ENCODE data around the gene UBE2D3.
"Not testable (repeated sequence)": the region's sequence is repeated elsewhere in the genome, so short reads cannot be mapped to it uniquely, and the experiment has no call there.

The UBE2D3 gene

DNA sequence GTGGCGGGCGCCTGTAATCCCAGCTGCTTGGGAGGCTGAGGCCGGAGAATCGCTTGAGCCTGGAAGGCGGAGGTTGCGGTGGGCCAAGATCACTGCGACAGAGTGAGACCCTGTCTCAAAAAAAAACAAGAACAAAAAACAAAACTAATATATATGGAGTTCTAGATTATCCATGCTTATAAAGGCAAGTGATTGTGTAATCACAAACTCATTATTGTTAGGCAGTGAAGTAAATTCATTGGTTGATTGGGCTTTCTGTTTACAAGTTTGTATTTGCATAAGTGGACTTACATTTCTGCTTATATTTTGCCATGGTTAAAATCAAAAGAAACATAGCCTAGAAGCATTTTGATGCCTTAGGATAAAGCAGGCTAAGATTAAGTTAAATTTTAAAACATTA, 2.5 kb upstream of the UBE2D3 start:
- no peak for DNase-seq (ENCODE audit: low read depth in 2 of 2)

DNA sequence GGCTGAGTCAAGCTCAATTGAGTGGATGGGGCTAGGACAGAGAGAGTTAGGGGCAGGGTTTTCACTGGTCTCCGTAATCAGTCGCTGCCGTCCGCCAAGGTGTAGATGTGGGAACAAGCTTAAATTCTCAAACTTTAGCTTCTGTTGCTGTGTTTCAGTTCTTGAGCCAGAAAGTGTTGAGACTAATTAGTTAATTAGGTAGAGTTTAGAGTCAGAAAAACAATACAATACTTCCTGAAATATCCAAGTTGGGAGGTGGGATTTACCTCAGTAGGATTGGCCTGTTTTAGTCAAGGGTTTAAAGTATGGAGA, 1.1 kb upstream of the UBE2D3 start:
- no peak for DNase-seq (ENCODE audit: low read depth in 2 of 2)

DNA sequence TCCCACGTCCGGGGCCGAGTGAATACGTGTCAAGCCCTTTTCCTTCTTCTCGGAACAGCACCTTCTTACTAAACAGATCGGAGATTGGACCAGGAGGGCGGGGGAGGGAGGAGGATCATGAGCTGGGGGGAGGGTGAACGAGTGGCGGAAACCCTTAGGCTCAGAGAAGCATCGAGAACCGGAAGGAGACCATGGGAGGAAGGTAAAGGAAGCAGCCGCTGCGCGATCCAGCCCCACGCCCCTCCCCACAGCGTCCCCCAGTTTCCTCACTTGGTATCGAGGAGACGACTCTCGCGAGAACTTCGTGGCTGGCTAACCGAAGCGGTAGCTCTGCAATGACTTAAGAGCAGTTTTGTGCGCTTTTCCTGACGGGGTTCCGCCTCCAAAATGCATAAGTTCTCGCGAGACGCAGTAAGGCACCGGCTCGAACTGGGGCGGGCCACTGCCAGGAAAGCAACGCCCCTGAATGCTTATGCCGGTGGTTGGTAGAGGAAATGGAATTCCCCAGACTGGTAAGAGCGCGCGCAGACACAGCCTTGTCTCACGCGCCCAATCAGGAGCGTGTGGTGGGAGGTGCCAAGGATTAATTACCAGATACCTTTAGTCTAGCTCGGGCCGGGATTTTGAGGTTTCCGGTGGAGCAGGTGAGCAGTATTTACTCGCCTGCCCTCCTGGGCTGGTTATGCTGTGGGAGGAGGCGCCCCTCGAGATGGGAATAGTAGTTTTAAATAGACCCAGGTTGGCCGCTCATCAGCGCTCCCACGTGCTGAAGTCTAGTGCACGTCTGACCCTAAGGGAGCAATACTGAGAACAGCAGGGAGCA, 534 bp upstream of the UBE2D3 start:
- DNase-seq (ENCODE audit: low read depth in 2 of 2): peak; percentile 96 to 99

DNA sequence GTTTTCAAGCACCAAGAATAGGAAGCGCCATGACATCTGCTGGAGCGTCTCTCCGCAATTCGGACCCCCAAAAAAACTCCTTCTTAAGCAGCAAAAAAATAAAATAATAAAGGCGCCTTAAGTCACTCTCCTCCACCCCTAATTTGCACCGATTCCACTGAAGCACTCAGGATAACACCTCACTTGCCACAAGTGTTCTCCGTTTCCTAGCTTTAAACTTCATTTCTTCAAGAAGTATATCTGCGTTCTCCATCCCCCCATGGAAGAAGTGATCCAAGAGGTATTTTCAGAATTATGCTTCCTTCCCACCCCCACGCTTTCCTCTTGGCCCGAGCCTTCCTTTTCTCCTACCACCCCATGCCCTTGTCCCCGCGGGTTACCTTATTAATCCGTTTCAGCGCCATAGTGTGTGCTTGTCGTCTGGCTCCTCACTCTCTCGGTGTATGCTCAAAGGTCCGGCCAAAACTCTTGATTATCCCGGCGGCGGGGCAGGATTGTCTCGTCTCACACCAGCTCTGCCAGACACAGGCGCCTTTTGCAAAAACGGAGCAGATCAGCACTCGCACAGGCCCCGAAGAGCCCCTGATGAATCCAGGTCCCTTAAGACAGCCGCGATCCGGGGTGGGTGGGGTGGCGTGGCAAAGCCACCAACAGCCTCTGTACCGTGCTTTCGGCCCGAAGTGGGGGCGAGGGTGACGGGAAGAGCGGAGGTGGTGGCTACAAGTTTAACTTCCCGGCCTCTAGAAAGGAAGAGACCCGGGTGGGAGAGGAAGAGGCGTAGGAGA, 1.1 kb downstream of the UBE2D3 start:
- DNase-seq (ENCODE audit: low read depth in 2 of 2): no peak

DNA sequence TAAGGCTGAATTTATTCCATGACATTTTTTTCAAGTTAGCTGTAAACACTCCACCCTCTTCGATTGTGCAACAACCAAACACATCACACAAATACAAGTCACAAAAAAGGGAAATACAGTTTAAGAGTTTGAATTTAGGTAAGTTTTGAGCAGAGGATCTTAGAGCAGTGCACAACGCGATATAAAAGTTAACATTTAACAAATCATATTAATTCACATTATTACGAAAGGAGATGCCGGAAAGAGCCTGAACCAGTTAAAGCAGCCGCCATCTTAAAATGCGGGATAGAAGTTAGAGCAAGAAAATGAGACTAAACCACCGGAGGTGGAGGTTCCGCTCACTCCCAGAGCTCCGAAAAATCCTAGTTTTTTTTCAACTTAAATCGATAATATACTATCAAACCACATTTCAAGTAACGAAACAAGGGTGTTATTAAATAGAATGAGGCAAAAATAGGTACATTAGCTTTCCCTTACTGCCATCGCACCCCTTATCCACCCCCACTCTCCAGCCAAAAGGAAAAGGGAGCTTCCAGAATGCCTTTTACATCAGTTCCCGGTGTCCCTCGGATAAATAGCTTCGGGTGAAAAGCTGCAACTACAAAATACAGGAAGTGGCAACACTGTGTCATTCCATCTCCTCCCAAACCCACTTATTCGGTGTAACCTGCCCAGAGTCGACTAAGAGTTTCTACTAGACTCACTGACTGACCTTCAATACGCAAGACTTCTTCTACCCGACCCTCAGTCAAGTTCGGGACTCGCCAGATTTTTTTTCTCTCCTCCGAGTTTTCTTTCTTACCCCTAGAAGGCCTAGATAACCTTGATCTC, 1.9 kb downstream of the UBE2D3 start:
- DNase-seq (ENCODE audit: low read depth in 2 of 2): peak in 1 of 2 donors; percentile 26

DNA sequence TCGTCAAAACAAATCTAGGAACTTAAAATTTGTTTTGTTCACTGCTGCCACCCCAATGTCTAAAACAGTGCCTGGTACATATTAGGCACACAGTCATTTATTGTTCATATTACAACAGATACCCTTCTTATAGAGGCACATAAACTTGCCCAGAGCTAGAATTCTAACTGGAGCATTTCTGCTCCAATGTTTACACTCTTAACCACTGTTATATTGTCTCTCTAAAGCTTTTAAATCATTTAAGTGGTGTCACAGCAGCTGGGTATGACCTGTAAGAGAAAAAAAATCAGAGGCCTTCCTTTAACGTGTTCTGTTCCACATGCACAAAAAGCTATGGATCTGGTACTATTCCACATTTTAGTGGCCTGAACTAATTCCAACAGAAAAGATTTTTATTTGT, 3.0 kb downstream of the UBE2D3 start:
- DNase-seq (ENCODE audit: low read depth in 2 of 2): no peak

DNA sequence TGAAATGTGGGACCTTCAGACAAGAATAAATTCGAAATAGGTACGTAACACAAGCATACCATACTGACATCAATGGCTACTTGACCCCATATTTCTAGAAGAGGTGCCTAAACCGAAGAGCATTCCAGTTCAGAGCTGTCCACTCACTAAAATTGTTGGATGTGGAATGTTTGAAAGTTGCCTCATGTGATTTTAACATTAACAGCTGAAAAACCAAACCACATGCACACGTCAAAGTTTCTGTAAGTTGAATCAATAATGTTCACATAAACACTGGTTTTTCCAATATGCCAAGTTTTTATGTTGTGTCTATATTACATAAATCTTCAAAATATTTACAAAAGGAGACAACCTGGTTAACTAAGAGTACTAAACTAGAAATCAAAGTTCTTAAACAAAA, 3.5 kb downstream of the UBE2D3 start:
- DNase-seq (ENCODE audit: low read depth in 2 of 2): no peak

DNA sequence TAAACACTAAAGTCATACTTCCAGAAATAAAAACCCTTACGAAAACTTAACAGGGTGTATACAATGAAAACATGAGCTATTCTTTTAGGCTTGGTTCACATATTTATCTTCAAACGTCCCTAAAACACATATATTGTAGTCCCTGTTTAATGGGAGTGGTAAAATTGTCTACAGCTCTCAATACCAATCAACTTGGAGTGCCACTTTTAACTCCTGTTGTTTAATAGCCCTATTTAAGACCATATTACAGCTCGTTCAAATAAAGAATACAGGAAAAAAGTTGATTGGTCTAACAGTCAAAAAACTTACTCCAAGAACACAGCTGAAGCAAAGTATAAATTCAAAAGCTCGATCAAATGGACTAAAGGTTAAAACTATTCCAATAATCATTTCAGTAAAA, 3.9 kb downstream of the UBE2D3 start:
- no peak for DNase-seq (ENCODE audit: low read depth in 2 of 2)

DNA sequence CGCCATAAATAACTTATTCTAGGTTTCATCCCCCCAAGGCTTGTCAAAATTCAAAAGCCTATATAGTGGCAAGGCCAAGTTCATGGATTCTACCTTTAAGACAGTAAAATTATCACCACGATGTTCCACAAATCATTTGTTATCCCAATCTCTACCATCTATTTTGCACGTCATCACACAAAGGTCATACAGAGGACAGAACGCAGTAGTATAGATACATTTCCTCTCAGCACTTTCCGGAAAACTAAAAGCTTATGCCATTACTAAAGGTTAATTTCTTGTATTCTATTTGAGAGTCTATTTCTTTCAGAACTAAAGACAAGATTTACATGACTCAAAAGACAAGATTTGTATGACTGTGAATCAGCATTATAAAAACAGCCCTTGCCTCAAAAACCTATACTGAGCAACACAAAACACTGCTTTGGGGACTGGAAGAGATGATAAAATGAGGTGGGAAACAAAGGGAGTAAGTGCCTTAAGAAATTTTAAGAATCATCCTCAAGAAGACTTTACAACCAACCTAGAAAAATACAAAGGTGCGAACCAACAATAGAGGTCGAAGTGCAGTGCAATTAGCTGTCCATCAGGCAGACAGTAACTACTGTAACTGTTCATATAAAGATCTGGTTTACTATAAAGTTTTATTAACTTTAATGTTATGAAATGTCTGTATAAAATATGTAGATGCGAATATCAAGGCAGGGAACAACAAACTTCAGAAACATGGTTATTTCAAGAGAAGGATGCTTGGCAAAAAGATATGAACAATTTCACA, 7.6 kb downstream of the UBE2D3 start:
- no peak for DNase-seq (ENCODE audit: low read depth in 2 of 2)

DNA sequence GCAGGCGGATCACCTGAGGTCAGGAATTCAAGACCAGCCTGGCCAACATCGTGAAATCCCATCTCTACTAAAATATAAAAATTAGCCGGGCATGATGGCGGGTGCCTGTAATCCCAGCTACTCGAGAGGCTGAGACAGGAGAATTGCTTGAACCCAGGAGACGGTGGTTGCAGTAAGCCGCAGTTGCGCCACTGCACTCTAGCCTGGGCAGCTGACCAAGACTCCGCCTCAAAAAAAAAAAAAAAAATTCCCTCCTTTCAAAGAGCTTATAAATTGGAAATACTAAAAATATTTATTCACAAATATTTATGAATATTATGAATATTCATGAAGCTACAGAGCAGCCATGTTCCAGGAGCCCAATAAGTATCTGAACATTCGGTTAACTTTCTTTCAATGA, 8.3 kb downstream of the UBE2D3 start:
- DNase-seq (ENCODE audit: low read depth in 2 of 2): not testable (repeated sequence)

DNA sequence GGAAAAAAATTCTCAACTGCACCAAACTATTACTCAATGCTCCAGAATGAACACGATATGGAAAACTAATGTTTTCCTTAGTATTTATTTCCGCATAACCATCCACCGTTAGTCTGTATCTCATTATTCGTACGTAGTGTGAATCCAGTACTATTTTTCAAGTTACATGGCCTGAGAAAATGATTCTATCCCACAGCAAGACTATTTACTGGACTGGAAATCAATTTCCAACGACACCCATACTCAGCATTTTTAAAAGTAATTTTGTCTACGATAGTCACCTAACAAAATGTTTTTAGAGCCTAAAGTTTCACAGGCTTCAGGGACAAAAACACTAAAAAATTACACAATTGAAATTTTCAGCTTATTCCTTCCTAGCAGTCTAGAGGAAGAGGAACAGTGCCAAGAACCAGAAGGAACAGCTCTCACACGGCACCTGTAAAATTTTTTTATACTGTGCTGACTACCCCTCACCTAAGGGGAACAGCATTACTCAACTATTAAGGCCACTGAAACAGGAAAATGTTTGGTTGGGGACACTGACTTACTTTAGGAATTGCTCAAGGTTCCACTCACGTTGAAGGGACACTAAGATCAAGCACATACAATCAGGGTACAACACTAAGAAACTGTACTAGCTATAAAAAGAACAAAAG, 9.6 kb downstream of the UBE2D3 start:
- no peak for DNase-seq (ENCODE audit: low read depth in 2 of 2)

DNA sequence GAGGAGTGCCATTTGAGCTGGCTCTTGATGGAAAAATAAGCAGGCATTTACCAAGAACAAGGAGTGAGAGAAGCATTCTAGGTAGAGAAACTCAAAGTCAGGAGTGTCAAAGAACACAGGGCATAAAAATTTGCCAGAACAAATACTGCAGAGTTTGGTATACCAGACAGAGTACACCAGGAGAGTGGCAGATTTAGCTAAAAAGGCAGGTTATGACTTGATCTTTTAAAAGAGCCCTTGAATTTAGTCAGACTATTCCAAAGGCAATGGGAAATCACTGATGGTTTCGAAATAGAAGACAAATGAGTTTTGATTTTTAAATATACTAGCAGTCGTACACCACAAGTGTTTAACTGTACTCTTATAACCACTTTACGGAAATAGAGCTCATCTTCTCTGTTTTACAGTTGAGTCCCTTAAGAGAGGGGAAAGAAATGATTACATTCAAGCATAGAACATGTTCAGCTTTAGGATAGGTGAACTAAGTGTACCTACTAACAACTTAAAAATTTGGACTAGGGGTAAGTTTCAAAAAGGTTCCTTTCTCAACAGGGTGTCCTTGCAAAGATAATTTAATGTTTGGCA, 10.2 kb downstream of the UBE2D3 start:
- DNase-seq (ENCODE audit: low read depth in 2 of 2): no peak

DNA sequence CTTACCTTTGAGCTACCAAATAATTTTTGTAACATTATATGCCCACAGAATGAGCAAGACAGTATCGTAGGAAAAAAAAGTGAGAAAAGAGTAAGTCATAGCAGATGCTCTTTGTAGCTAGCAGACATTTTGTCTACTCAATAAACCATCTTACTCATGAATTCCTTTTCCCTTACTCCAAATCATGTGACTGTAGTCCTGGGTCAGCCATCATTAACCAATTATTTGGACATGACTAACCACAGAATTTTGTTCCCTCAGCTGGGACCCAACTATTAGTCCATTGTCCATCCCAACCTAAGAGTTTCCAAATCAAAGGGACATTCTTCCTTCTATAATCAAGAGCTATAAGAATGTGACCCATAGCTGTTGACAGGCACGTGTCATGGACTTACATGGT, 11.4 kb downstream of the UBE2D3 start:
- no peak for DNase-seq (ENCODE audit: low read depth in 2 of 2)

DNA sequence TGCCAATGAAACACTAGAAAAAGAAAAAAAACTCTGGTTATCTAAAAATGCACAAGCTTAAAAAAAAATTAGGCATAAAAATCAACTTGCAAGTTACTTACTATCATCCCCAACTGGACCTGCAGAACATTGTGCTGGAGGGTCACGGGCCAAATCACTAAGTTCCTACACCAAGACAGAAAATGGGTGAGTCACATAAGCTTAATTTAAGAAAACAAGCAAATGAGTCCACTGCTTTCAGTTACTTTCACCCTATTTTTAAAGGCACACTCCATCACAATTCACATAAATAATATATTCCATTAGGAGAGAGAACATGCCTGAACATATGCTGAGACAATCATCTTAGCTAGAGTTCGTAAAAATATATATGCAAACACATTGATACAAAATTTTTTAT, 17.7 kb downstream of the UBE2D3 start:
- DNase-seq (ENCODE audit: low read depth in 2 of 2): no peak

DNA sequence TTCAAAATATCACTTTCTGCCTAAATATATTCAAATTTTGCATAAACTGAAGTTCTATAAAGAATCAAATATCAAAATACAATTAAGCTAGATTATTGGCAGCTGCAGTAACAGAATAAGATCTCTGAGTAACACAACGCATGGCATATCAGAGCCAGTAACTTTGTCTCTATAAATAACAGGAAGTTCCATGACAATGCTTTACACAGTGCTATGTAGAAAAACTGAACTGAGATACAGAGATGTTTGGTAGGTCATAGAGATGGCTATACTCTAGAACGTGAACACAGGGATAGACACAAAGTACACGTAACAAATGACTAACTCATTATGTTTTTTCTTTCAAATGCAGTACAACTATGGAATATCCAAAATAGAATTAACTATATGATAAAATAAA, 18.2 kb downstream of the UBE2D3 start:
- no peak for DNase-seq (ENCODE audit: low read depth in 2 of 2)

DNA sequence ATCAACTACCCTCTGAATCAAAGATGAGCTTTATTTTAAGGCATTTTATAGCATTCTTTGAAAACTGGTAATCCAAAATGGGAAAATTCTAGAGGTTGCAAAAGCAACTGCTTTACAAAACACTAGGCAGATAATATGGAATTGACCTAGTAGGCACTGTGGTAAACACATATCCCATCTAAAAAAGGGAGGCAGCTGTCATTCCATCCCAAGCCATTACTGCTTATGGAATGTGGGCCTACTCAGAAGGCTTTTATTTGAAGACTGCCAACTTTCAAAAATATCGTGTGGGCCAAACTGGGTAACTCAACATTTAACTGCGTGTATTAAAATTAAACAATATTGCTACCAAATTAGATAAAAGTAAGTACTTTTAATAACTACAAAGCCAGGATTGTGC, 19.3 kb downstream of the UBE2D3 start:
- DNase-seq (ENCODE audit: low read depth in 2 of 2): no peak

DNA sequence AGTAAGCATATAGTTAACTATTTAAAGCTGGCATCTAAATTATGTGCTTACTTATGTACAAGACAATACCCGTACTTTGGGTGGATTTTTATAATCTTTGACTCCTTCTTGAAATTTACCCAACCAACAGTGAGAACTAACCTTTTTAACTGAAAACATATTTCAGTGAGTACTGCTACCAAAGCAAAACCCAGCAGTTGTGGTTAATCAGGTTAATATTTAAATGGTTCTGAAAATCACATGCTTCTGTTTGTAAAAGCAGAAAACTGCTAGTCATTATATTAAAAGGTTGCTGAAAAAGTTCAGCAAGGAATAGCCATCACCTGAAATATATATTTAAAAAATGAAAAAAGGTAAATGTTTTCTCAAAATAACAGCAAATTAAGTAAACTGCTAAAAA, 20.0 kb downstream of the UBE2D3 start:
- DNase-seq (ENCODE audit: low read depth in 2 of 2): no peak

DNA sequence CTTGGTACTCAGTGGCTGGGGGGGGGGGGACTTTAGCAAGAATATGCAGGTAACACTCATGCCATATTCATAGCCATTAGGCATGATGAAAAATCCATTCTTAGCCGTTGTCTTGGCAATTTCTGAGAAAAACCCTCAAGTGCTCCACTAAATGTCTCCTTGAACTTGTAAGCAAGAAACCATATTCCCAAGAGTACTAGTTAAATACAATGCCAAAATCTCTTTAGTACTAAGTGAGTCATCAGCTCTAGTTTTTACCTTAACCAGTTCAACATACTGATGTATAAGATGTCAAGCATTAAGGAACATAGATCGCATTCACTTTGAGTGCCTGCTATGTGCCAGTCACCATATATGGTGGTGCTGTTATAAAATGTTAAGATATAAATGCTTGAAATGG, 27.5 kb downstream of the UBE2D3 start:
- no peak for DNase-seq (ENCODE audit: low read depth in 2 of 2)

DNA sequence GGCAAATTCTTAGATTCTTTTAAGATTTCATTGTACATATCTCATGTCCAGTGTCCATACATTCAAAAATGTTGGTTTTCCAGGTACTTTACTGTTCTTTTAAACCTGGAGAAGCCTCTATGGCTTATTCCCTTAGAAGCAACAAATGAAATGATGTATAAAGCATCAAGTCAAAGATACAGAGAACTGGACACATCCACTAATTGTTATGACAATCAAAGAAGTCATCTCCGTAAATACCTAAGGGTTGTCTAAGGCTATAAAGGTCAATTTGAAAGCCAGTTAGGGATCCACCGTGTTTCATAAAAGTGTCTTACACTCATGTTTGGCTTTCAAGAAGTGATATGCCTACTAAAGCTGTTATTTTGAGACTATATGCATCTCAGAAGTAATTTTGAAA, 32.4 kb downstream of the UBE2D3 start:
- no peak for DNase-seq (ENCODE audit: low read depth in 2 of 2)

DNA sequence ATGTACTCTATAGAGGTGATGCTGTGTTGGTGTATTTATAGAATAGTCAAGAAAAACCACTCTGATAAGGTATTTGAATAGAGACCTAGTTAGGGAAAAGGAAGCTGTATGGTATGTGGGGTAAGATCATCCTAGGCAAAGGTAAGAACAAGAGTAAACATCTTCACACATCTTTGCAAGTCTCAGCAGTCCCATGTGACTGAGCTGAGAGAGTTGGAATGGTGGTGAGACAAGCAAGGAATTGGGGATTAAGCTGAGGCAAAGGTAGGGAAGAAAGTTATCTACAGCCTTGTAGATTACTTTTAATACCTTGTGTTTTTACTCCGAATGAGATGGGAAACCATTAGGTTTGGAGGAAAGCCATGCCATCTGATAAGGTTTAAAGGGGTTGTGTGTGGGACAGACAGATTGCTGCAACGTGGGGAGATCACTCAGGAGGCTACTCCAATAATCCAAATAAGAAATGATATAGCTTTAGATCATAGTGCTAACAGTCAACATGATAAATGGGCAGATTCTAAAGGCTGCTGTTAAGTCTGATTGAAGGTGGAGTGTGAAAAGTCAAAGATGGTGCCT, 34.9 kb downstream of the UBE2D3 start:
- no peak for DNase-seq (ENCODE audit: low read depth in 2 of 2)

Measured in stimulated activated CD4-positive, alpha-beta T cell treated with anti-CD3 and anti-CD28 coated beads, Interleukin-4, amount 100 ng/mL, for 48 hours (primary cell).